HEK293 (cell line): ENCODE results near the gene SESN1.
A peak's percentile ranks its signal among the peaks of the same experiment; 100 is the strongest.

Experiments
- CTCF ChIA-PET: fragments of 350-600 bp; formaldehyde crosslinking; extraction: SDS; loops from one replicate; lab custom pipeline; 2021; ENCODE audit warnings: antibody characterized with exemption; lab: Yijun Ruan, JAX
- POLR2A ChIA-PET: fragments of 300-600 bp; formaldehyde crosslinking; extraction: SDS; loops from one replicate; lab custom pipeline; 2020; ENCODE audit warnings: antibody characterized with exemption, inconsistent platforms; lab: Yijun Ruan, JAX
- H3K27ac ChIP-seq: fragments of 200-500 bp; sonication (Bioruptor generic); 2 replicates; pipeline ENCODE4 v1.5.1; 2014; ENCODE audit warnings: low read depth, low read length, control low read depth, inconsistent platforms; ENCODE audit errors: extremely low read depth
- H3K36me3 ChIP-seq, 2 experiments: fragments of 200-500 bp in 1 of 2; sonication (Bioruptor generic) in 1 of 2; 1 replicate in 1 of 2; 2 replicates in 1 of 2; pipeline ENCODE4 v1.5.1; 2014 to 2017; ENCODE audit warnings: inconsistent platforms in 2 of 2, low read length in 2 of 2; ENCODE audit not compliant: control insufficient read depth in 2 of 2, insufficient read depth in 1 of 2
- H3K4me1 ChIP-seq: fragments of 200-500 bp; sonication (Bioruptor generic); 2 replicates; pipeline ENCODE4 v1.5.1; 2014; ENCODE audit warnings: mild to moderate bottlenecking, low read length, inconsistent platforms; ENCODE audit not compliant: control insufficient read depth, insufficient read depth
- H3K4me3 ChIP-seq: 2 replicates; pipeline ENCODE4 v1.5.1; 2011; ENCODE audit warnings: low read depth, mild to moderate bottlenecking, control low read depth, low read length, moderate library complexity
- H3K9me3 ChIP-seq: fragments of 200-500 bp; sonication (Bioruptor generic); 2 replicates; pipeline ENCODE4 v1.5.1; 2014; ENCODE audit warnings: low read depth, low read length, inconsistent platforms; ENCODE audit not compliant: control insufficient read depth, insufficient read depth
- BCL11B ChIP-seq: fragments of 450-650 bp; formaldehyde crosslinking; IDR thresholded peaks from 2 replicates; pipeline ENCODE4 v1.5.1; 2016; ENCODE audit warnings: low read depth, missing biosample characterization, missing genetic modification characterization
- GLIS1 ChIP-seq: fragments of 450-650 bp; formaldehyde crosslinking; IDR thresholded peaks from 2 replicates; pipeline ENCODE4 v1.5.1; 2016; ENCODE audit warnings: missing biosample characterization, missing genetic modification characterization
- MEIS1 ChIP-seq: sonication (generic); formaldehyde crosslinking; IDR thresholded peaks from 2 replicates; pipeline ENCODE4 v1.8.1; 2022; ENCODE audit warnings: missing genetic modification reagents, mild to moderate bottlenecking, borderline replicate concordance
- ZBTB7A ChIP-seq: fragments of 450-650 bp; formaldehyde crosslinking; IDR thresholded peaks from 2 replicates; pipeline ENCODE4 v1.5.1; 2016; ENCODE audit warnings: low read depth, missing biosample characterization, missing genetic modification characterization
- ZIC2 ChIP-seq: fragments of 450-650 bp; formaldehyde crosslinking; IDR thresholded peaks from 2 replicates; pipeline ENCODE4 v1.5.1; 2016; ENCODE audit warnings: missing biosample characterization, missing genetic modification characterization
- ZNF248 ChIP-seq: fragments of 450-650 bp; formaldehyde crosslinking; IDR thresholded peaks from 2 replicates; pipeline ENCODE4 v1.5.1; 2017; ENCODE audit warnings: missing biosample characterization, missing genetic modification characterization
- ZNF335 ChIP-seq: fragments of 450-650 bp; formaldehyde crosslinking; conservative IDR thresholded peaks from 2 replicates; pipeline ENCODE4 v1.5.1; 2016; ENCODE audit warnings: missing biosample characterization, missing genetic modification characterization
- ZNF350 ChIP-seq: fragments of 450-650 bp; formaldehyde crosslinking; IDR thresholded peaks from 2 replicates; pipeline ENCODE4 v1.5.0; 2017; ENCODE audit warnings: missing biosample characterization, mild to moderate bottlenecking, missing genetic modification characterization
- ZNF529 ChIP-seq: fragments of 450-650 bp; formaldehyde crosslinking; IDR thresholded peaks from 2 replicates; pipeline ENCODE4 v1.5.1; 2017; ENCODE audit warnings: missing genetic modification characterization, missing biosample characterization; ENCODE audit not compliant: insufficient replicate concordance
- ZNF555 ChIP-seq: fragments of 450-650 bp; formaldehyde crosslinking; conservative IDR thresholded peaks from 2 replicates; pipeline ENCODE4 v1.5.1; 2017; ENCODE audit warnings: missing biosample characterization, mild to moderate bottlenecking, missing genetic modification characterization, inconsistent platforms
- ZNF623 ChIP-seq: fragments of 450-650 bp; formaldehyde crosslinking; IDR thresholded peaks from 2 replicates; pipeline ENCODE4 v1.5.1; 2016; ENCODE audit warnings: missing biosample characterization, missing genetic modification characterization
- ZNF660 ChIP-seq: fragments of 450-650 bp; IDR thresholded peaks from 2 replicates; pipeline ENCODE4 v1.5.1; 2018; ENCODE audit warnings: missing biosample characterization, mild to moderate bottlenecking, missing genetic modification characterization
- ZNF664 ChIP-seq: fragments of 450-650 bp; formaldehyde crosslinking; IDR thresholded peaks from 2 replicates; pipeline ENCODE4 v1.5.1; 2016; ENCODE audit warnings: missing biosample characterization, missing genetic modification characterization
- ZNF791 ChIP-seq: fragments of 450-650 bp; formaldehyde crosslinking; IDR thresholded peaks from 2 replicates; pipeline ENCODE4 v1.5.1; 2016; ENCODE audit warnings: missing biosample characterization, missing genetic modification characterization
- ZNF843 ChIP-seq: fragments of 450-650 bp; formaldehyde crosslinking; IDR thresholded peaks from 2 replicates; pipeline ENCODE4 v1.5.1; 2016; ENCODE audit warnings: missing biosample characterization, missing genetic modification characterization
- TF ChIP-seq, protein P1 (sequence below): fragments of 450-650 bp; formaldehyde crosslinking; IDR thresholded peaks from 2 replicates; pipeline ENCODE4 v1.5.1; 2016; ENCODE audit warnings: missing biosample characterization, missing genetic modification characterization
- TF ChIP-seq, protein P2 (sequence below): fragments of 450-650 bp; formaldehyde crosslinking; IDR thresholded peaks from 2 replicates; pipeline ENCODE4 v1.5.0; 2017; ENCODE audit warnings: missing biosample characterization, missing genetic modification characterization, borderline replicate concordance

Gene SESN1

DNA sequence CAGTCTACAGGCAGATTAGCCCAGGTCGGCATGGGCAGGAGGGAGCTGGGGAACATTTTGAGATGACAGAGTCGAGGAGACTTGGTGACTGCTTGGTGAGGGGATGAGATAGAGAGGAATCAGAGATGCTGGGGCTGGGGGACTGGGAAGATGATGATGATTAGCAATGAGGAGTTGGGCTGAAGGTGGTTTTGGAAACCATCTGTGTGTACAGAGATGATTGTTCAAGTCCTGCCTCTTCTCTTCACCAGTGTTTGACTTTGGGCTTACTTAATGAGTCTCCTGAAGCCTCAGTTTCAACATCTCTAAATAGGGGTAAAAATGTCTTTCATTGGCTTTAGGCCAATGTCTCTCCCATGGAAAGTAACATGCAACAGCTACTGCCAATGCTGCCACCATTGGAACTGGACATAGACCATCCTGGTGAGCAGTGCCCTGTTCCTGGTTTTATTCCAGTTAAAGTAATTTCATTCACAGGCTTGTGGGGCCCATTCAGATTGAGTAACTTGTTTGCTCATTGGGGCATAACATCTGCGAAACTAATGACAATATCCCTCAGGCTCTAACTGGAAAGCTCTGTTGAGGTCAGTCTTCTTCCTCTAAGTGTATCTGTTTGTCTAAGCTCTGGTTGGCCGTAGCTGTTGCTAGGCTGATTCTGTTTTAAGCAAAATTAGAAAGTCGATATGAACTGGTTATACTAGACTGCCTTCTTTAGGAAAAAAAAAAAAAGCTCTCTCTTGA, 147.4 kb downstream of the SESN1 start (continued):
- TF ChIP-seq ZNF350 (tag by site-specific recombination) (peak; percentile 47; the same call in 1 of the 2 replicates), ZNF335 (tag by site-specific recombination) (0 out of 2 replicates have a peak, but pooled peaks have one; percentile 21), ZBTB7A (tag by site-specific recombination) (no peak), ZNF843 (no peak)
- TF ChIP-seq, all 188 proteins: peak for 8

DNA sequence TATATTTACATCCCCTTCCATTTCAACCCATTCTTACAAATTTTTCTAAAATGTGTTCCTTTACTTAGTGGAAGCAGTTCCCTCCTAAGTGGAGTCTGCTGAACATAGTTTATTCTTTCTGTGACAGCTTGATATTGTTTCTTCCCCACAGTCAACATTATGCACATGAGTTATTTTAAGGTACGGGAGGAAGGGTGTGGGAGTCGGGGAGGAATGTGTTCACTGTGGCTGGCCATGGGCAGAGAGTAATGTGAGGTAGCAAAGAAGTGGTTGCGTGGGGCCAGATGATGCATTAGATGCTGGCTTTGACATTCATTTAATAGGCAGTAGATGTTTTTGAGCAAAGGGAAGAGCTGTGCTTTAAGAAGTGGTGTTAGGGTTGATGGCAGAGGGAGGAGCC, 148.0 kb downstream of the SESN1 start:
- ChIA-PET POLR2A (no interaction called here), CTCF (interaction anchor here (0.6 to 1.8 kb wide), 5 partner anchors 8 to 605 kb away, joined by 3 to 6 read pairs (median 4); no protein-coding TSS in a partner anchor)
- Histone ChIP-seq H3K27ac (no peak overlapping the region; the same call in 1 of the 2 replicates), H3K36me3 (no peaks in the 10 kb centered on the region), H3K4me3 (no peak overlapping the region), H3K9me3 (no peaks in the 10 kb centered on the region), H3K4me1 (peaks cover 16% of the 10 kb centered on the region)
- TF ChIP-seq ZNF664 (tag by site-specific recombination) (no peak), ZNF555 (no peak), ZNF791 (tag by site-specific recombination) (no peak), MEIS1 (CRISPR knock-in tag) (no peak), GLIS1 (tag by site-specific recombination) (no peak), ZBTB7A (tag by site-specific recombination) (no peak), ZNF529 (tag by site-specific recombination) (no peak), ZNF623 (tag by site-specific recombination) (no peak), BCL11B (tag by site-specific recombination) (no peak), ZNF248 (tag by site-specific recombination) (no peak)
- TF ChIP-seq, protein P1, sequence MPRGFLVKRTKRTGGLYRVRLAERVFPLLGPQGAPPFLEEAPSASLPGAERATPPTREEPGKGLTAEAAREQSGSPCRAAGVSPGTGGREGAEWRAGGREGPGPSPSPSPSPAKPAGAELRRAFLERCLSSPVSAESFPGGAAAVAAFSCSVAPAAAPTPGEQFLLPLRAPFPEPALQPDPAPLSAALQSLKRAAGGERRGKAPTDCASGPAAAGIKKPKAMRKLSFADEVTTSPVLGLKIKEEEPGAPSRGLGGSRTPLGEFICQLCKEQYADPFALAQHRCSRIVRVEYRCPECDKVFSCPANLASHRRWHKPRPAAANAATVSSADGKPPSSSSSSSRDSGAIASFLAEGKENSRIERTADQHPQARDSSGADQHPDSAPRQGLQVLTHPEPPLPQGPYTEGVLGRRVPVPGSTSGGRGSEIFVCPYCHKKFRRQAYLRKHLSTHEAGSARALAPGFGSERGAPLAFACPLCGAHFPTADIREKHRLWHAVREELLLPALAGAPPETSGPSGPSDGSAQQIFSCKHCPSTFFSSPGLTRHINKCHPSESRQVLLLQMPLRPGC (tag by site-specific recombination): no peak
- TF ChIP-seq, protein P2, sequence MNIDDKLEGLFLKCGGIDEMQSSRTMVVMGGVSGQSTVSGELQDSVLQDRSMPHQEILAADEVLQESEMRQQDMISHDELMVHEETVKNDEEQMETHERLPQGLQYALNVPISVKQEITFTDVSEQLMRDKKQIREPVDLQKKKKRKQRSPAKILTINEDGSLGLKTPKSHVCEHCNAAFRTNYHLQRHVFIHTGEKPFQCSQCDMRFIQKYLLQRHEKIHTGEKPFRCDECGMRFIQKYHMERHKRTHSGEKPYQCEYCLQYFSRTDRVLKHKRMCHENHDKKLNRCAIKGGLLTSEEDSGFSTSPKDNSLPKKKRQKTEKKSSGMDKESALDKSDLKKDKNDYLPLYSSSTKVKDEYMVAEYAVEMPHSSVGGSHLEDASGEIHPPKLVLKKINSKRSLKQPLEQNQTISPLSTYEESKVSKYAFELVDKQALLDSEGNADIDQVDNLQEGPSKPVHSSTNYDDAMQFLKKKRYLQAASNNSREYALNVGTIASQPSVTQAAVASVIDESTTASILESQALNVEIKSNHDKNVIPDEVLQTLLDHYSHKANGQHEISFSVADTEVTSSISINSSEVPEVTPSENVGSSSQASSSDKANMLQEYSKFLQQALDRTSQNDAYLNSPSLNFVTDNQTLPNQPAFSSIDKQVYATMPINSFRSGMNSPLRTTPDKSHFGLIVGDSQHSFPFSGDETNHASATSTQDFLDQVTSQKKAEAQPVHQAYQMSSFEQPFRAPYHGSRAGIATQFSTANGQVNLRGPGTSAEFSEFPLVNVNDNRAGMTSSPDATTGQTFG: no peak

DNA sequence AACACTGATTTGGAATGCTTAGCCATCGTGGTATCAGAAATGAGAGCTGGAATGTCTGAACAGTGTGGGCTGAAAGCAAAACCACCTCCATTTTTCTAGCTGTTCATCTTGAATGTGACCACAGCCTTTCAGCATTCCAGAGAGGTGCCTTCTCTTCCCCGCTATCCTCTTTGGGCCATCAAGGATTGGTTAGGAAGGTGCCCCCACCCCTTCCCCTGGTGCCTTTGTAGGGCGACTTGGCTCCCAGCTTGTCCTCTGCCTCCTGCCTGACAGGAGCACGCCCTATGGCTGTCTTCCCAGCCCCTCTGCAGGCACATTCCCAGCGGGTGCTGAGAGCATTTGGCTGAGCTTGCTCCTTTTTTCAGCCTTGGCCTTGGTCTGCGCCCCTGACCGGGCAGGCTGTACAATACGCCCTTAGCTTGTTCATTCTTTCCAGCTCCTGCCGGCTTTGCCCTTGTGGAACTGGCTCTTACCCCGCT, 148.9 kb downstream of the SESN1 start:
- Histone ChIP-seq H3K9me3 (no peaks in the 10 kb centered on the region), H3K4me3 (no peak overlapping the region), H3K27ac (no peak overlapping the region), H3K36me3 (no peaks in the 10 kb centered on the region), H3K4me1 (peaks cover 16% of the 10 kb centered on the region)
- POLR2A ChIA-PET: interaction anchor here (1.3 kb wide), 1 partner anchor 21 kb away, joined by 3 read pairs; no protein-coding TSS in a partner anchor
- TF ChIP-seq ZIC2 (tag by site-specific recombination) (peak; percentile 94), ZNF660 (tag by site-specific recombination) (no peak)
- CTCF ChIA-PET: interaction anchor here (0.7 to 1.8 kb wide), 4 partner anchors 9 to 552 kb away, joined by 3 to 6 read pairs (median 3); no protein-coding TSS in a partner anchor
